Daoy (cell line): ENCODE measurements around the gene PPP1R1A. TPM values are rescaled to one million over a fixed set of nuclear protein-coding genes. Genes with fewer than 3 reads are reported as not detected.

Source experiments
- DNase-seq: peaks from one replicate; pipeline ENCODE4 v3.0.0-alpha.2; 2015; ENCODE audit warnings: low read depth
- total RNA-seq: library from RNA; depleted of rRNA; stranded (reverse); fragments of >200 nt; shearing (Covaris generic); gene quantifications from 2 replicates; pipeline ENCODE4 v1.2.3, GENCODE V29; 2014

The PPP1R1A gene
- total RNA-seq, 1 experiment from 2014 or later, result not detected

- DNase-seq, result peak; percentile 84
These were observed 14.8 kb upstream of the PPP1R1A start for GRCh38 chr12:54603173-54603814.

- DNase-seq, result peak; percentile 38
These were observed 14.2 kb upstream of the PPP1R1A start for GRCh38 chr12:54602661-54603060.

- peak; percentile 60 for DNase-seq
These were observed 13.4 kb upstream of the PPP1R1A start for GRCh38 chr12:54601841-54602240.

- no peak for DNase-seq
These were observed 10.5 kb upstream of the PPP1R1A start for GRCh38 chr12:54598970-54599369.

- DNase-seq, result peak; percentile 71
These were observed 8.1 kb upstream of the PPP1R1A start for GRCh38 chr12:54596526-54596946.

GRCh38 chr12:54595471-54595870, 7.0 kb upstream of the PPP1R1A start:
- DNase-seq, result no peak

GRCh38 chr12:54593725-54594124, 5.3 kb upstream of the PPP1R1A start:
- DNase-seq, result no peak

GRCh38 chr12:54593135-54593534, 4.7 kb upstream of the PPP1R1A start:
- DNase-seq, result peak; percentile 37

- peak; percentile 71 for DNase-seq
These were observed 3.9 kb upstream of the PPP1R1A start for GRCh38 chr12:54592316-54592715.

GRCh38 chr12:54590978-54591591, 2.6 kb upstream of the PPP1R1A start:
- peak; percentile 40 for DNase-seq

GRCh38 chr12:54589964-54590363, 1.5 kb upstream of the PPP1R1A start:
- DNase-seq, result no peak

- no peak for DNase-seq
These were observed 420 bp upstream of the PPP1R1A start for GRCh38 chr12:54588890-54589267.

GRCh38 chr12:54587315-54587873, 1.1 kb downstream of the PPP1R1A start:
- no peak for DNase-seq

GRCh38 chr12:54586620-54587019, 1.8 kb downstream of the PPP1R1A start:
- no peak for DNase-seq

- no peak for DNase-seq
These were observed 3.2 kb downstream of the PPP1R1A start for GRCh38 chr12:54585243-54585642.

GRCh38 chr12:54584128-54584527, 4.3 kb downstream of the PPP1R1A start:
- no peak for DNase-seq

GRCh38 chr12:54583726-54584125, 4.7 kb downstream of the PPP1R1A start:
- DNase-seq, result no peak

- DNase-seq, result no peak
These were observed 7.0 kb downstream of the PPP1R1A start for GRCh38 chr12:54581412-54581811.

- DNase-seq, result peak; percentile 87
These were observed 8.6 kb downstream of the PPP1R1A start for GRCh38 chr12:54579696-54580333.

GRCh38 chr12:54579258-54579657, 9.2 kb downstream of the PPP1R1A start:
- no peak for DNase-seq

- no peak for DNase-seq
These were observed 9.7 kb downstream of the PPP1R1A start for GRCh38 chr12:54578778-54579177.

- DNase-seq, result no peak
These were observed 15.6 kb downstream of the PPP1R1A start for GRCh38 chr12:54572881-54573280.
